Measurements from ENCODE around the gene HS3ST3A1.
"Not testable (repeated sequence)": the region's sequence is repeated elsewhere in the genome, so short reads cannot be mapped to it uniquely, and the experiment has no call there.

Gene HS3ST3A1

DNA sequence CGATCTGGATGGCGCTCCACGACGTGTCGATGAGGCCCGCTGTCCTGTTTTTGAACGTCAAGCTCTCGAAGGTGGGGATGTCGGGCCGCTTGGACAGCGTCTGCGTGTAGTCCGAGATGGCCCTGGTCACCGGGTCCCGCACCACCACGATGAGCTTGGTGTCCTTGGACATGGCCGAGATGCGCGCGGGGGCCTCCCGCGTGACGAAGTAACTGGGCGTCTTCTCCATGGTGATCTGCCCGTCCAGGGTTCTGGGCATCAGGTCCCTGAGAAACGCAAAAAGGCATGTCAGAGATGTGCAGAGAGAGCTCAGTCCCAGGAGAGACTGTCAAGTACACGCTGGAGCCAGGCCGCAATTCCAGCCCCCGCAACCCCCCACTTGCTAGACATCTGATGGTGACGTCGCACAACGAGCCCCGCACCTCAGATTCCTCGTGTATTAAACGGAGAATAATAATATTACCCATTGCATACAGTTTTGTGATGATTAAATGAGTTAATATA lies 105.1 kb downstream of the HS3ST3A1 start:
- H3K4me3 ChIP-seq (ENCODE audit: control insufficient read depth in 1 of 7, extremely low read depth in 1 of 7, insufficient read depth in 4 of 7, low read depth in 2 of 7, low read length in 6 of 7); H3K9me3 ChIP-seq (ENCODE audit: control extremely low read depth in 1 of 5, control insufficient read depth in 4 of 5, insufficient read depth in 2 of 5, low read depth in 1 of 5, low read length in 4 of 5); H3K27ac ChIP-seq (ENCODE audit: insufficient read depth in 1 of 2, low read depth in 1 of 2, low read length in 2 of 2, poor library complexity in 1 of 2, severe bottlenecking in 2 of 2); H3K27me3 ChIP-seq (replicated peaks in 2 of 5; ENCODE audit: control insufficient read depth in 4 of 5, insufficient read depth in 5 of 5, low read length in 4 of 5); CTCF ChIA-PET; POLR2A ChIA-PET; DNase-seq; H3K36me3 ChIP-seq (ENCODE audit: control insufficient read depth in 4 of 4, insufficient read depth in 4 of 4, low read length in 3 of 4): not testable (repeated sequence)
- peaks cover 0 to 10% (median 3%) of the 10 kb centered on the region in 4 experiments for H3K4me1 ChIP-seq (ENCODE audit: control extremely low read depth in 1 of 4, control insufficient read depth in 4 of 4, insufficient read depth in 4 of 4, low read length in 3 of 4)
- 98% methylated on average over 4 of the region's 35 CpGs for WGBS (ENCODE audit: insufficient coverage)

DNA sequence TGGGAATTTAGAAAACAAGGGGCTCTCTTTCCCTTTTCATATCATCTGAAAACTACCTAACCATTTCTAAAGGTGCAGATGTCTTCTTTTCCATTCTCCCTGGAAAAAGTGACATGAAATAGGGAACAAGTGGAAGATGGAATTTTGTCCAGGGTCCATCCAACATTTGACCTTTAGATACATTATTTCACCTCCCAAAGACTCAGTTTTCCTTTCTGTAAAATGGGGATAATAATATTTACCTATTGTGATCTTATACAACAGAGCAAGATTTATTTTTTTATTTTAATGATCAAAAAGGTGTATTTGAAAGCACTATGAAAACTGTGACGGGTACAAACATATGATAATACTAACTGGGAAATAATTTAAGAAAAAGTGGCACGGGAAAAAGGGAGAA lies 106.3 kb downstream of the HS3ST3A1 start:
- no peaks in the 10 kb centered on the region for H3K9me3 ChIP-seq (ENCODE audit: control extremely low read depth in 1 of 5, control insufficient read depth in 4 of 5, insufficient read depth in 2 of 5, low read depth in 1 of 5, low read length in 4 of 5)
- H3K27me3 ChIP-seq (replicated peaks in 2 of 5; ENCODE audit: control insufficient read depth in 4 of 5, insufficient read depth in 5 of 5, low read length in 4 of 5) = no peaks in the 10 kb centered on the region
- H3K36me3 ChIP-seq (ENCODE audit: control insufficient read depth in 4 of 4, insufficient read depth in 4 of 4, low read length in 3 of 4) = no peaks in the 10 kb centered on the region
- ChIA-PET POLR2A (no interaction called here), CTCF (no interaction called here)
- no peak for DNase-seq
- no peak overlapping the region for H3K27ac ChIP-seq (ENCODE audit: insufficient read depth in 1 of 2, low read depth in 1 of 2, low read length in 2 of 2, poor library complexity in 1 of 2, severe bottlenecking in 2 of 2)
- no peak overlapping the region for H3K4me3 ChIP-seq (ENCODE audit: control insufficient read depth in 1 of 7, extremely low read depth in 1 of 7, insufficient read depth in 4 of 7, low read depth in 2 of 7, low read length in 6 of 7)
- H3K4me1 ChIP-seq (ENCODE audit: control extremely low read depth in 1 of 4, control insufficient read depth in 4 of 4, insufficient read depth in 4 of 4, low read length in 3 of 4) = peaks cover 0 to 22% (median 9%) of the 10 kb centered on the region in 4 experiments
- WGBS (ENCODE audit: insufficient coverage) = no CpG with 5 or more reads among the region's 2 CpGs

DNA sequence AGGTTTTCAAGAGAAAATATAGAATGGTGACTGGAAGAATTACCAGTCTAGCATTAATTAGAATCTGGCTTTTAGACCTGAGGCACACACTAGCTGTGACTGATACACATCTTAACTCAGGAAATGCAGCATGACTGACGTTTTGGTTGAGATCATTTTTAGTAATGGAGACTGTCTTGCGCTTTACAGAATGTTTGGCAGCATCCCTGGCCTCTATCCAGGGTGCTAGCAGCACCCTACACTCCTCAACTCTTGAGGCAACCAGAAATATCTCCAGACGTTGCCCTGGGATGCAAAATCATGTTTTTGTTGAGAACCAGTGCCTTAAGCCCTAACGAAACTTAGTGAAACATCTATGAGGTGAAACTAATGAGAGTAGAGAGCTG lies 109.0 kb downstream of the HS3ST3A1 start:
- DNase-seq = peak in 1 of 3 donors; percentile 40
- no peaks in the 10 kb centered on the region for H3K9me3 ChIP-seq (ENCODE audit: control extremely low read depth in 1 of 5, control insufficient read depth in 4 of 5, insufficient read depth in 2 of 5, low read depth in 1 of 5, low read length in 4 of 5)
- CTCF ChIA-PET = no interaction called here
- WGBS (ENCODE audit: insufficient coverage) = 67% methylated on average over 3 of the region's 4 CpGs
- H3K36me3 ChIP-seq (ENCODE audit: control insufficient read depth in 4 of 4, insufficient read depth in 4 of 4, low read length in 3 of 4) = no peaks in the 10 kb centered on the region
- no peak overlapping the region for H3K27ac ChIP-seq (ENCODE audit: insufficient read depth in 1 of 2, low read depth in 1 of 2, low read length in 2 of 2, poor library complexity in 1 of 2, severe bottlenecking in 2 of 2)
- POLR2A ChIA-PET = no interaction called here
- H3K4me3 ChIP-seq (ENCODE audit: control insufficient read depth in 1 of 7, extremely low read depth in 1 of 7, insufficient read depth in 4 of 7, low read depth in 2 of 7, low read length in 6 of 7) = no peak overlapping the region
- peaks cover 0 to 25% (median 8%) of the 10 kb centered on the region in 4 experiments for H3K4me1 ChIP-seq (ENCODE audit: control extremely low read depth in 1 of 4, control insufficient read depth in 4 of 4, insufficient read depth in 4 of 4, low read length in 3 of 4)
- H3K27me3 ChIP-seq (replicated peaks in 2 of 5; ENCODE audit: control insufficient read depth in 4 of 5, insufficient read depth in 5 of 5, low read length in 4 of 5) = no peaks in the 10 kb centered on the region

DNA sequence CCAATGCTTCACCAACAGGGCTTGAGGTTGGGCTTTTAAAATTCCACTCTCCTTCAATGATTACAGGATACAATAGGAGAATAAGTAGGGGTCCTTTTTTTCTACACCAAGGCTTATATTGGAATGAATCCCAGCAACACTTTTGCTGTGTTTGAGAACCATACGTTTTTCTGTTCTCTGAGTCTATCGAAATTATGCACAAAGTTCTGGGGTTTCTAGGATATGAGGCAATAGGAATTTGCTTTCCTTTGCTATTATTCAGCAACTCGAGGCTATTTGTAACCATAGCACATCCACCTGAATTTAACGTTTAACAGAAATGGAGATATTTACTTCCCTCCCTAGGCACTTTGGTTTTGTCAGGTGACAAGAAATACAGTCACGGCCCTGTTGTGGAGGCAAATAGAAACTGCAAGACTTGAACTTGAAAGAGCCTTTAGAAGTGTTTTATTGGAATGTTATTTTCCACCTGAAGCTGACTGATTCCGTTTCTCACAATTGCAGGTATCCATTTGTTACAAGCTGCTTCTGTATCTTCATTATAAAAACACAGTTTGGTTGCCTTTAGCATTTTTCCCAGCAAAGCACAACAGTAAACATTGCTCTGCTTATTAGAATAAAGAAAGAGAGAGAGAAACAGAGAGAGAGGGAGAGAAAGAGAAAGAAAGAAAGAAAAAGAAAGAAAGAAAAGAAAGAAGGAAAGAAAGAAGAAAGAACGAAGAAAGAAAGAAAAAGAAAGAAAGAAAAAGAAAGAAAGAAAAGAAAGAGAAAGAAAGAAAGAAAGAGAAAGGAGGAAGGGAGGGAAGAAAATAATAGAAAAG lies 109.6 kb downstream of the HS3ST3A1 start:
- H3K4me1 ChIP-seq (ENCODE audit: control extremely low read depth in 1 of 4, control insufficient read depth in 4 of 4, insufficient read depth in 4 of 4, low read length in 3 of 4) = peaks cover 0 to 25% (median 8%) of the 10 kb centered on the region in 4 experiments
- H3K36me3 ChIP-seq (ENCODE audit: control insufficient read depth in 4 of 4, insufficient read depth in 4 of 4, low read length in 3 of 4) = no peaks in the 10 kb centered on the region
- no peaks in the 10 kb centered on the region for H3K27me3 ChIP-seq (replicated peaks in 2 of 5; ENCODE audit: control insufficient read depth in 4 of 5, insufficient read depth in 5 of 5, low read length in 4 of 5)
- H3K27ac ChIP-seq (ENCODE audit: insufficient read depth in 1 of 2, low read depth in 1 of 2, low read length in 2 of 2, poor library complexity in 1 of 2, severe bottlenecking in 2 of 2) = no peak overlapping the region
- no peaks in the 10 kb centered on the region for H3K9me3 ChIP-seq (ENCODE audit: control extremely low read depth in 1 of 5, control insufficient read depth in 4 of 5, insufficient read depth in 2 of 5, low read depth in 1 of 5, low read length in 4 of 5)
- H3K4me3 ChIP-seq (ENCODE audit: control insufficient read depth in 1 of 7, extremely low read depth in 1 of 7, insufficient read depth in 4 of 7, low read depth in 2 of 7, low read length in 6 of 7) = no peak overlapping the region
- POLR2A ChIA-PET = no interaction called here
- WGBS (ENCODE audit: insufficient coverage) = 7% methylated on average over 2 of the region's 7 CpGs
- CTCF ChIA-PET = no interaction called here
- peak in 2 of 3 donors; percentile 32 to 79 for DNase-seq

DNA sequence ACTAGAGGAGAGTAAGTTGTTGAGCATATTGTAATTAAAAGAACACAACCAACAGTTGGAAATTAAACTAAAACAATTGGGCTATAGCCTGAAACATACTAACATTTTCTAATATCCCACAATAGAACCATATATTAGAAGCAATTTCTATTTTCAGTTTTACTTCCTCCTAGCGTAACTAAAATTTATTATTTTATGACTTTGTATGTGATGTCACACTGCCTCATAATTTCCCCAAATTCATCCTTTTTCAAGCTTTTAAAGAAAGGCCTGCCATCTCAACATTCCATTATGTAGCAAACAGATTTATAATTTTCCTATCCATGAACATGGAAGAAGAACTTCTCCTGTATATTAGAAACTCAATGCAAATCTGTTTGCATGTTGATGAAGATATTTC lies 110.2 kb downstream of the HS3ST3A1 start:
- POLR2A ChIA-PET = no interaction called here

DNA sequence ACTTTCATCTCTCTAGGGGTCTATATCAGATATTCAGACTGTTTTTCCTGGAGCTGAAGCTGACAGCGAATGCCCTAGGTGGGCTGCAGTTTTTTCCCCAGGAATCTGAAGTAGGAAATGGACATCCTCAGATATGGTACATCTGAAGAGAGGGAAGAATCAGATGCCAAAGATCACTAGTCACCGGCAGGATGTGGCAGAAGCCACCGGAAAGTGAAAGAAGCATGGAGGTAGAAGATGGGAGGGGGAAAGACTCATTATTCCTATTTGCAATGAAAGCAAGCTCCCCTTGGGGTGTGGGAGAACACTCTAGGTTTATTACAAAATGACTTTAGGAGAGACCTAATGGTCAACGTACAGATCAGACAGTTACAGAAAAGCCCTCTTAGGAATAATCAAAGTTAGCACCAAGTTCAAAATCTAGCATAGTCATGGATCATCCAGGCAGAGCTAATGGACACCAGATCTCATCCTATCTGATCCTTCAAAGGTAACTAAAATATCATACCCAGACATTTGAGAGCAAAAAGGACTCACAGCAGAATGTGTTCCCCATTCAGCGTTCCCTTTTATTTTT lies 110.7 kb downstream of the HS3ST3A1 start:
- H3K4me1 ChIP-seq (ENCODE audit: control extremely low read depth in 1 of 4, control insufficient read depth in 4 of 4, insufficient read depth in 4 of 4, low read length in 3 of 4) = peaks cover 0 to 25% (median 8%) of the 10 kb centered on the region in 4 experiments
- whole genome bisulfite sequencing (ENCODE audit: insufficient coverage) = 0% methylated on average over 4 of the region's 5 CpGs
- ChIA-PET CTCF (no interaction called here), POLR2A (no interaction called here)
- H3K9me3 ChIP-seq (ENCODE audit: control extremely low read depth in 1 of 5, control insufficient read depth in 4 of 5, insufficient read depth in 2 of 5, low read depth in 1 of 5, low read length in 4 of 5) = no peaks in the 10 kb centered on the region
- H3K27ac ChIP-seq (ENCODE audit: insufficient read depth in 1 of 2, low read depth in 1 of 2, low read length in 2 of 2, poor library complexity in 1 of 2, severe bottlenecking in 2 of 2) = peak overlapping the region in 1 of 2 experiments; percentile 58
- no peak overlapping the region for H3K4me3 ChIP-seq (ENCODE audit: control insufficient read depth in 1 of 7, extremely low read depth in 1 of 7, insufficient read depth in 4 of 7, low read depth in 2 of 7, low read length in 6 of 7)
- no peaks in the 10 kb centered on the region for H3K27me3 ChIP-seq (replicated peaks in 2 of 5; ENCODE audit: control insufficient read depth in 4 of 5, insufficient read depth in 5 of 5, low read length in 4 of 5)
- H3K36me3 ChIP-seq (ENCODE audit: control insufficient read depth in 4 of 4, insufficient read depth in 4 of 4, low read length in 3 of 4) = no peaks in the 10 kb centered on the region
- peak in 2 of 3 donors; percentile 29 to 73 for DNase-seq

More for the DNA sequence above, 110.2 kb downstream of the HS3ST3A1 start:
- Histone ChIP-seq H3K9me3 (ENCODE audit: control extremely low read depth in 1 of 5, control insufficient read depth in 4 of 5, insufficient read depth in 2 of 5, low read depth in 1 of 5, low read length in 4 of 5) (no peaks in the 10 kb centered on the region), H3K27me3 (replicated peaks in 2 of 5; ENCODE audit: control insufficient read depth in 4 of 5, insufficient read depth in 5 of 5, low read length in 4 of 5) (no peaks in the 10 kb centered on the region), H3K4me1 (ENCODE audit: control extremely low read depth in 1 of 4, control insufficient read depth in 4 of 4, insufficient read depth in 4 of 4, low read length in 3 of 4) (peaks cover 0 to 25% (median 8%) of the 10 kb centered on the region in 4 experiments), H3K36me3 (ENCODE audit: control insufficient read depth in 4 of 4, insufficient read depth in 4 of 4, low read length in 3 of 4) (no peaks in the 10 kb centered on the region), H3K27ac (ENCODE audit: insufficient read depth in 1 of 2, low read depth in 1 of 2, low read length in 2 of 2, poor library complexity in 1 of 2, severe bottlenecking in 2 of 2) (peak overlapping the region in 1 of 2 experiments; percentile 58), H3K4me3 (ENCODE audit: control insufficient read depth in 1 of 7, extremely low read depth in 1 of 7, insufficient read depth in 4 of 7, low read depth in 2 of 7, low read length in 6 of 7) (no peak overlapping the region)
- no CpG with 5 or more reads among the region's 1 CpG for WGBS (ENCODE audit: insufficient coverage)
- peak in 1 of 3 donors; percentile 17 for DNase-seq
- CTCF ChIA-PET = no interaction called here

DNA sequence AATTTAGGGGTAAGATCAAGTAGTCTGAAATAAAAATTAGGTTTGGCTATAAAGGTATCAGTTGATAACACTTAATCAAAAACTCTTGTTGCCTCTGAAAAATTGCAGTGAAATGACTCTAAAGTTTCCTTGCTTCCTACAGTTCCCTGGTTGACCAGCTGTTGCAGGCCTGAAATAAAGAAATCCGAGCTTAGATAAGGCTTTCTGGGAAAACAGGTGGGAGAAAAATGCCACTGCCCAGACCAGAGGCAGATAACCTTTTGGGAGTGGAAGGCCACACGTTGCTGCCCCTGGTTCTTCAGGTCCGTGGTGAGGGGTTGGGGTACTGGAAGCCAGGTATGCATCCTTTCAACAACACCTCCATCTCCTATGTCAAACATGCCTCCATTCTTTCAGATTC lies 111.3 kb downstream of the HS3ST3A1 start:
- ChIA-PET POLR2A (no interaction called here), CTCF (no interaction called here)
- Histone ChIP-seq H3K27ac (ENCODE audit: insufficient read depth in 1 of 2, low read depth in 1 of 2, low read length in 2 of 2, poor library complexity in 1 of 2, severe bottlenecking in 2 of 2) (no peak overlapping the region), H3K9me3 (ENCODE audit: control extremely low read depth in 1 of 5, control insufficient read depth in 4 of 5, insufficient read depth in 2 of 5, low read depth in 1 of 5, low read length in 4 of 5) (no peaks in the 10 kb centered on the region), H3K36me3 (ENCODE audit: control insufficient read depth in 4 of 4, insufficient read depth in 4 of 4, low read length in 3 of 4) (no peaks in the 10 kb centered on the region), H3K4me3 (ENCODE audit: control insufficient read depth in 1 of 7, extremely low read depth in 1 of 7, insufficient read depth in 4 of 7, low read depth in 2 of 7, low read length in 6 of 7) (no peak overlapping the region), H3K4me1 (ENCODE audit: control extremely low read depth in 1 of 4, control insufficient read depth in 4 of 4, insufficient read depth in 4 of 4, low read length in 3 of 4) (peaks cover 0 to 25% (median 8%) of the 10 kb centered on the region in 4 experiments), H3K27me3 (replicated peaks in 2 of 5; ENCODE audit: control insufficient read depth in 4 of 5, insufficient read depth in 5 of 5, low read length in 4 of 5) (no peaks in the 10 kb centered on the region)
- DNase-seq = peak in 1 of 3 donors; percentile 26
- 43% methylated on average over 1 of the region's 3 CpGs for WGBS (ENCODE audit: insufficient coverage)
